ENCODE results near the gene NACC1. TPM values are rescaled to one million over a fixed set of nuclear protein-coding genes. Genes with fewer than 3 reads are reported as not detected.
A peak's percentile ranks its signal among the peaks of the same experiment; 100 is the strongest.

The NACC1 gene
- total and polyA plus RNA-seq, 2 of the 8 experiments (the other 6 are each of a cell fraction or from before 2014, with no cell fraction given): 234 to 301 TPM

DNA sequence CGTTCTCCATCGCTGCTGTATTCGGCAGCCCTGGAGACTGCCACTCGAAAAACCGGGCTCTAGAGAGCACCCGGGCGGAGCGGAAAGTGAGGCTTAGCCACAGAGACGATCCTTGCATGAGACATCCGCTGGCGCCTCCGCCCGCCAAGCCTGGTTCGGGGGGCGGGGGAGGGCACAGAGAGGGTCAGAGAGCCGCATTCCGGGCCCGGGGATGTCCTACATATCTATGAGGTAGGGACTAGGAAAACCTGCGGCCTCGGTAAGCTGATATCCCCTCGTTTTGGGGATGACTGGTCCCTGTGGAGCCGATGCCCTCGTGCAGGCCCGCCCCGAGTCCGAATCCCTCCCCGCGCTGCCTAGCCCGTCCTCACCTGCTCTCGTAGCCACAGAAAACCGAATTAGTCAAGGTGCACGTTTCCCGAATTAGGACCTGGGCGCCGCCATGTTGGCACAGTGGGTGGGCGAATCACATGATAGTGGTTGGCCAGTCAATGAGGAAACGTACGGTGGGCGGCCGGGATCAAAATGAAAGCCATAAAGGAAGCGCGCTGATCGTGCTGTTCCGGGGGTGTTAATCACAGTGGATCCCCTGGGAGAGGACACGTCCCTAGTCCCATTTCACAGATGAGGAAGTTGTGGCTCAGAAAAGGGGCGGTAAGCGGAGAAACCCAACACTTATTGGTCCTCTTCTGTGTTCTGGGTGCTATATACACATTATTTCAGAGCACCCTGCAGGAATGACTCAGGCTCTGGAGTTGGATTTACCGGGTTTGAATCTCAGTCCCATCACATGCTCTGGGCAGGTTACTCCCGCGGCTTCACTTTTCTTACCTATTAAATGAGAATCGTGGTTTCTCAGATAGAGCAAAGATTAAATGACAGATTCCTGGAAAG, 1.5 kb upstream of the NACC1 start, which contains the start of gene TRMT1 (continued):
- TF ChIP-seq POLR2AphosphoS5 (IDR thresholded peaks at IDR 0.05; ENCODE audit: low read depth, low read length) (peak; percentile 88), KDM4A (IDR thresholded peaks at IDR 0.05; ENCODE audit: low read depth, low read length, severe bottlenecking) (peak; percentile 15), EP300 (IDR thresholded peaks at IDR 0.05; ENCODE audit: borderline replicate concordance in 1 of 2, low read depth in 2 of 2, low read length in 2 of 2) (no peak), POLR2A (IDR thresholded peaks at IDR 0.05; ENCODE audit: control extremely low read depth in 1 of 2, low read depth in 2 of 2, low read length in 2 of 2) (peak; percentile 73 to 89), POU5F1 (IDR thresholded peaks at IDR 0.05; ENCODE audit: low read depth, low read length) (no peak), CBX8 (IDR thresholded peaks at IDR 0.05; ENCODE audit: borderline replicate concordance, low read depth, low read length) (no peak), BACH1 (IDR thresholded peaks at IDR 0.05; ENCODE audit: low read length) (no peak), SIRT6 (IDR thresholded peaks at IDR 0.05; ENCODE audit: low read length) (no peak), SP1 (IDR thresholded peaks at IDR 0.05; ENCODE audit: low read depth, low read length) (peak; percentile 72), CHD1 (IDR thresholded peaks at IDR 0.05; ENCODE audit: low read depth, low read length) (no peak), NANOG (IDR thresholded peaks at IDR 0.05; ENCODE audit: insufficient read depth, low read depth, low read length, poor library complexity, severe bottlenecking) (no peak), TCF12 (IDR thresholded peaks at IDR 0.05; ENCODE audit: low read depth, low read length) (no peak), CTBP2 (IDR thresholded peaks at IDR 0.05; ENCODE audit: borderline replicate concordance, insufficient read depth, insufficient read length, low read length) (no peak), RBBP5 (IDR thresholded peaks at IDR 0.05; ENCODE audit: borderline replicate concordance, low read depth, low read length) (no peak), ASH2L (IDR thresholded peaks at IDR 0.05; ENCODE audit: low read length) (peak; percentile 92)
- TF ChIP-seq, protein P1, sequence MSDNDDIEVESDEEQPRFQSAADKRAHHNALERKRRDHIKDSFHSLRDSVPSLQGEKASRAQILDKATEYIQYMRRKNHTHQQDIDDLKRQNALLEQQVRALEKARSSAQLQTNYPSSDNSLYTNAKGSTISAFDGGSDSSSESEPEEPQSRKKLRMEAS (IDR thresholded peaks at IDR 0.05): peak; percentile 86

All from H1 (cell line).